OCI-LY1 (cell line): ENCODE measurements around the gene RARS1.

Experiments
- EZH2 ChIP-seq: fragments of 200-600 bp; sonication (generic), shearing (Covaris generic); IDR thresholded peaks from 2 replicates; pipeline ENCODE4 v1.8.0; 2017; ENCODE audit warnings: borderline replicate concordance, mixed run types, mild to moderate bottlenecking, antibody characterized with exemption, low read length, moderate library complexity, mixed read lengths
- TF ChIP-seq, protein P1 (sequence below): fragments of 200-600 bp; sonication (generic), shearing (Covaris generic); IDR thresholded peaks from 2 replicates; pipeline ENCODE4 v1.5.1; 2017; ENCODE audit warnings: mild to moderate bottlenecking, antibody characterized with exemption, low read length, moderate library complexity, mixed read lengths

DNA sequence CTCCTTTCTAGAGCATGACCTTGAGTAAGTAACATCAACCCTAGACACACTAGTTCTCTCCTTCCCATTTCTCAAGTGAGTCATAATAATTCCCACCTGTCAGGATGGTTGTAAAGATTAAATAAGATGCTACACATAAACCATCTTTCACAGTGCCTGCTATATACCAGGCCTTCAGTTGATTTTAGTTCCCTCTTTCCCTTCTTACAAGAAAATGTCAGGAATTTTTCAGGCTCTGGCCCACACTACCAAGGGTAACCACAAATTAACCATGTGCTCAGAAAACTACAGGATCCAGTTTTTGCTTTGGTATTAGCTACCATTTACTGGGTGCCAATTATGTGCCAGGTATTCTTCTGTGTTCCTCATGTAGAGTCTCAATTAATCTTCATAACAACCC lies 42.7 kb upstream of the RARS1 start:
- TF ChIP-seq, protein P1, sequence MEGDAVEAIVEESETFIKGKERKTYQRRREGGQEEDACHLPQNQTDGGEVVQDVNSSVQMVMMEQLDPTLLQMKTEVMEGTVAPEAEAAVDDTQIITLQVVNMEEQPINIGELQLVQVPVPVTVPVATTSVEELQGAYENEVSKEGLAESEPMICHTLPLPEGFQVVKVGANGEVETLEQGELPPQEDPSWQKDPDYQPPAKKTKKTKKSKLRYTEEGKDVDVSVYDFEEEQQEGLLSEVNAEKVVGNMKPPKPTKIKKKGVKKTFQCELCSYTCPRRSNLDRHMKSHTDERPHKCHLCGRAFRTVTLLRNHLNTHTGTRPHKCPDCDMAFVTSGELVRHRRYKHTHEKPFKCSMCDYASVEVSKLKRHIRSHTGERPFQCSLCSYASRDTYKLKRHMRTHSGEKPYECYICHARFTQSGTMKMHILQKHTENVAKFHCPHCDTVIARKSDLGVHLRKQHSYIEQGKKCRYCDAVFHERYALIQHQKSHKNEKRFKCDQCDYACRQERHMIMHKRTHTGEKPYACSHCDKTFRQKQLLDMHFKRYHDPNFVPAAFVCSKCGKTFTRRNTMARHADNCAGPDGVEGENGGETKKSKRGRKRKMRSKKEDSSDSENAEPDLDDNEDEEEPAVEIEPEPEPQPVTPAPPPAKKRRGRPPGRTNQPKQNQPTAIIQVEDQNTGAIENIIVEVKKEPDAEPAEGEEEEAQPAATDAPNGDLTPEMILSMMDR = no peak
- no peak for TF ChIP-seq EZH2
